GM12878 (cell line): Measurements from ENCODE around the gene NUDT3. TPM values are rescaled to one million over a fixed set of nuclear protein-coding genes. Genes with fewer than 3 reads are reported as not detected.

ENCODE experiments used
- BRCA1 ChIP-seq: IDR thresholded peaks from 2 replicates; pipeline ENCODE4 v1.6.1; 2011; ENCODE audit warnings: low read depth, low read length, improper control_type of control experiment
- CUX1 ChIP-seq: IDR thresholded peaks from 2 replicates; pipeline ENCODE4 v1.6.1; 2012; ENCODE audit warnings: improper control_type of control experiment, low read depth, low read length; ENCODE audit not compliant: insufficient replicate concordance
- IKZF1 ChIP-seq: fragments of 450-650 bp; conservative IDR thresholded peaks from 2 replicates; pipeline ENCODE4 v1.6.1; 2017; ENCODE audit warnings: antibody characterized with exemption, mild to moderate bottlenecking
- IRF4 ChIP-seq: IDR thresholded peaks from 2 replicates; pipeline ENCODE4 v1.6.1; 2011; ENCODE audit warnings: low read depth, low read length
- KAT2A ChIP-seq: conservative IDR thresholded peaks from 2 replicates; pipeline ENCODE4 v1.6.1; 2011; ENCODE audit warnings: low read depth, low read length; ENCODE audit not compliant: control insufficient read depth
- NFIC ChIP-seq: IDR thresholded peaks from 2 replicates; pipeline ENCODE4 v1.6.1; 2012; ENCODE audit warnings: low read depth, mild to moderate bottlenecking, inconsistent platforms, low read length, moderate library complexity
- NKRF ChIP-seq: fragments of 450-650 bp; conservative IDR thresholded peaks from 2 replicates; pipeline ENCODE4 v1.6.1; 2017; ENCODE audit warnings: mild to moderate bottlenecking, moderate library complexity
- NR2C2 ChIP-seq: IDR thresholded peaks from 2 replicates; pipeline ENCODE4 v1.6.1; 2011; ENCODE audit warnings: borderline replicate concordance, low read depth; ENCODE audit not compliant: control insufficient read depth, insufficient read length
- RAD21 ChIP-seq: IDR thresholded peaks from 2 replicates; pipeline ENCODE4 v1.6.1; 2011; ENCODE audit warnings: mild to moderate bottlenecking, low read depth, low read length, moderate library complexity; ENCODE audit not compliant: insufficient read depth
- SMARCA5 ChIP-seq: fragments of 450-650 bp; IDR thresholded peaks from 2 replicates; pipeline ENCODE4 v1.6.1; 2017; ENCODE audit warnings: mild to moderate bottlenecking
- SP1 ChIP-seq: IDR thresholded peaks from one replicate; pipeline ENCODE4 v1.6.1; 2011; ENCODE audit warnings: low read depth, low read length
- STAT3 ChIP-seq: IDR thresholded peaks from 2 replicates; pipeline ENCODE4 v1.6.1; 2011; ENCODE audit warnings: low read depth, low read length, improper control_type of control experiment
- SUPT20H ChIP-seq: IDR thresholded peaks from 2 replicates; pipeline ENCODE4 v1.6.1; 2011; ENCODE audit warnings: low read depth, mild to moderate bottlenecking, low read length, moderate library complexity, borderline replicate concordance; ENCODE audit not compliant: control insufficient read depth
- SUZ12 ChIP-seq: fragments of 200-600 bp; sonication (generic); IDR thresholded peaks from one replicate; pipeline ENCODE4 v1.6.1; 2018; ENCODE audit warnings: antibody characterized with exemption, mild to moderate bottlenecking; ENCODE audit not compliant: unreplicated experiment
- YY1 ChIP-seq: IDR thresholded peaks from 2 replicates; pipeline ENCODE4 v1.6.1; 2011; ENCODE audit warnings: low read depth, mild to moderate bottlenecking, low read length
- polyA plus RNA-seq, 11 experiments: library from polyadenylated mRNA; depleted of rRNA in 4 of 11; unstranded in 6 of 11; stranded (reverse) in 5 of 11; fragments of >200 nt; fragmentation: Nextera tagmentation in 4 of 11; fragmentation: Illumina TruSeq in 1 of 11; extraction: Ambion mirVana in 4 of 11; extraction: Trizol in 1 of 11; gene quantifications; 1 replicate in 1 of 11; 2 replicates in 10 of 11; pipeline versions ENCODE4 v1.2.1 to v1.2.3, GENCODE V29; 2011 to 2016; ENCODE audit warnings: inconsistent platforms in 2 of 11, missing spikeins in 2 of 11, low read depth in 1 of 11
- total RNA-seq, 4 experiments: library from RNA; depleted of rRNA in 3 of 4; stranded (reverse); fragments of >200 nt in 3 of 4; fragmentation: Illumina TruSeq in 1 of 4; extraction: Trizol in 1 of 4; gene quantifications; 2 replicates each; pipeline versions ENCODE4 v1.2.1 to v1.2.3, GENCODE V29; 2013 to 2021
- TF ChIP-seq, protein P1 (sequence below): fragments of 450-650 bp; IDR thresholded peaks from 2 replicates; pipeline ENCODE4 v1.6.1; 2016; ENCODE audit warnings: mild to moderate bottlenecking, moderate library complexity, borderline replicate concordance
- TF ChIP-seq, protein P2 (sequence below): fragments of 450-650 bp; IDR thresholded peaks from 2 replicates; pipeline ENCODE4 v1.6.1; 2017; ENCODE audit warnings: low read depth, mild to moderate bottlenecking, moderate library complexity

NUDT3 gene
- total and polyA plus RNA-seq, 10 of the 15 experiments (the other 5 are each of a cell fraction or from before 2014, with no cell fraction given), result 2.4 to 32.3 (median 25.5) TPM

- no peak for TF ChIP-seq NR2C2
- TF ChIP-seq IKZF1, result peak; percentile 72
- TF ChIP-seq, protein P1, sequence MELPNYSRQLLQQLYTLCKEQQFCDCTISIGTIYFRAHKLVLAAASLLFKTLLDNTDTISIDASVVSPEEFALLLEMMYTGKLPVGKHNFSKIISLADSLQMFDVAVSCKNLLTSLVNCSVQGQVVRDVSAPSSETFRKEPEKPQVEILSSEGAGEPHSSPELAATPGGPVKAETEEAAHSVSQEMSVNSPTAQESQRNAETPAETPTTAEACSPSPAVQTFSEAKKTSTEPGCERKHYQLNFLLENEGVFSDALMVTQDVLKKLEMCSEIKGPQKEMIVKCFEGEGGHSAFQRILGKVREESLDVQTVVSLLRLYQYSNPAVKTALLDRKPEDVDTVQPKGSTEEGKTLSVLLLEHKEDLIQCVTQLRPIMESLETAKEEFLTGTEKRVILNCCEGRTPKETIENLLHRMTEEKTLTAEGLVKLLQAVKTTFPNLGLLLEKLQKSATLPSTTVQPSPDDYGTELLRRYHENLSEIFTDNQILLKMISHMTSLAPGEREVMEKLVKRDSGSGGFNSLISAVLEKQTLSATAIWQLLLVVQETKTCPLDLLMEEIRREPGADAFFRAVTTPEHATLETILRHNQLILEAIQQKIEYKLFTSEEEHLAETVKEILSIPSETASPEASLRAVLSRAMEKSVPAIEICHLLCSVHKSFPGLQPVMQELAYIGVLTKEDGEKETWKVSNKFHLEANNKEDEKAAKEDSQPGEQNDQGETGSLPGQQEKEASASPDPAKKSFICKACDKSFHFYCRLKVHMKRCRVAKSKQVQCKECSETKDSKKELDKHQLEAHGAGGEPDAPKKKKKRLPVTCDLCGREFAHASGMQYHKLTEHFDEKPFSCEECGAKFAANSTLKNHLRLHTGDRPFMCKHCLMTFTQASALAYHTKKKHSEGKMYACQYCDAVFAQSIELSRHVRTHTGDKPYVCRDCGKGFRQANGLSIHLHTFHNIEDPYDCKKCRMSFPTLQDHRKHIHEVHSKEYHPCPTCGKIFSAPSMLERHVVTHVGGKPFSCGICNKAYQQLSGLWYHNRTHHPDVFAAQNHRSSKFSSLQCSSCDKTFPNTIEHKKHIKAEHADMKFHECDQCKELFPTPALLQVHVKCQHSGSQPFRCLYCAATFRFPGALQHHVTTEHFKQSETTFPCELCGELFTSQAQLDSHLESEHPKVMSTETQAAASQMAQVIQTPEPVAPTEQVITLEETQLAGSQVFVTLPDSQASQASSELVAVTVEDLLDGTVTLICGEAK, result no peak
- TF ChIP-seq KAT2A, result no peak
- TF ChIP-seq RAD21, result no peak
- no peak for TF ChIP-seq SMARCA5
- TF ChIP-seq YY1, result no peak
- peak; percentile 71 for TF ChIP-seq NFIC
- TF ChIP-seq SP1, result no peak
- TF ChIP-seq STAT3, result no peak
- 0 out of 2 replicates have a peak, but pooled peaks have one; percentile 36 for TF ChIP-seq IRF4
- TF ChIP-seq BRCA1, result no peak
- no peak for TF ChIP-seq SUPT20H
- TF ChIP-seq NKRF, result no peak
- TF ChIP-seq, protein P2, sequence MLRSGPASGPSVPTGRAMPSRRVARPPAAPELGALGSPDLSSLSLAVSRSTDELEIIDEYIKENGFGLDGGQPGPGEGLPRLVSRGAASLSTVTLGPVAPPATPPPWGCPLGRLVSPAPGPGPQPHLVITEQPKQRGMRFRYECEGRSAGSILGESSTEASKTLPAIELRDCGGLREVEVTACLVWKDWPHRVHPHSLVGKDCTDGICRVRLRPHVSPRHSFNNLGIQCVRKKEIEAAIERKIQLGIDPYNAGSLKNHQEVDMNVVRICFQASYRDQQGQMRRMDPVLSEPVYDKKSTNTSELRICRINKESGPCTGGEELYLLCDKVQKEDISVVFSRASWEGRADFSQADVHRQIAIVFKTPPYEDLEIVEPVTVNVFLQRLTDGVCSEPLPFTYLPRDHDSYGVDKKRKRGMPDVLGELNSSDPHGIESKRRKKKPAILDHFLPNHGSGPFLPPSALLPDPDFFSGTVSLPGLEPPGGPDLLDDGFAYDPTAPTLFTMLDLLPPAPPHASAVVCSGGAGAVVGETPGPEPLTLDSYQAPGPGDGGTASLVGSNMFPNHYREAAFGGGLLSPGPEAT, result 0 out of 2 replicates have a peak, but pooled peaks have one; percentile 48
- TF ChIP-seq SUZ12, result no peak
- peak; percentile 84 for TF ChIP-seq CUX1
Observed at GRCh38 chr6:34295721-34296120, 96.7 kb downstream of the NUDT3 start (continued).
